Suprapubic skin (tissue), 3 donors: ENCODE data around the gene THNSL1.

ENCODE experiments used
- CTCF ChIP-seq, 2 donors: fragments of 200-600 bp in 1 of 2; fragments of 450-650 bp in 1 of 2; sonication (generic) in 1 of 2; IDR thresholded peaks; one replicate each; pipeline ENCODE4 v1.5.1; 2016 to 2019; ENCODE audit warnings: antibody characterized with exemption in 2 of 2, mild to moderate bottlenecking in 1 of 2, moderate library complexity in 1 of 2
- POLR2AphosphoS5 ChIP-seq, 3 donors: sonication (generic); formaldehyde crosslinking; IDR thresholded peaks; one replicate each; pipeline ENCODE4 v1.6.1; 2017; ENCODE audit warnings: antibody characterized with exemption in 3 of 3

GRCh38 chr10:25072786-25073185 is 56.4 kb downstream of the THNSL1 start:
- TF ChIP-seq CTCF (IDR thresholded peaks at IDR 0.05), result no peak
- TF ChIP-seq POLR2AphosphoS5 (IDR thresholded peaks at IDR 0.05), result no peak
